Brain microvascular endothelial cell (primary cell): Measurements from ENCODE around the gene GPD2.

Source experiments
- DNase-seq: peaks from one replicate; pipeline ENCODE4 v3.0.0-alpha.2; 2020
- H3K27ac ChIP-seq: fragments of 250-450 bp; sonication (Bioruptor Pico); 2 replicates; pipeline ENCODE4 v1.5.1; 2020; ENCODE audit warnings: mild to moderate bottlenecking, moderate library complexity
- H3K27me3 ChIP-seq: fragments of 250-450 bp; sonication (Bioruptor Pico); replicated peaks from 2 replicates; pipeline ENCODE4 v1.5.1; 2020; ENCODE audit warnings: mild to moderate bottlenecking
- H3K36me3 ChIP-seq: fragments of 250-450 bp; sonication (Bioruptor Pico); replicated peaks from 2 replicates; pipeline ENCODE4 v1.5.1; 2020; ENCODE audit warnings: mild to moderate bottlenecking
- H3K4me3 ChIP-seq: 2 replicates; pipeline ENCODE4 v1.5.1; 2011; ENCODE audit warnings: low read depth, mild to moderate bottlenecking, control low read depth, low read length, moderate library complexity
- CTCF ChIP-seq: IDR thresholded peaks from 2 replicates; pipeline ENCODE4 v1.5.1; 2011; ENCODE audit warnings: low read depth, mild to moderate bottlenecking, moderate library complexity, low read length, control low read depth, inconsistent platforms; ENCODE audit errors: missing control alignments
- in situ Hi-C: cut with HindIII; loops from 2 replicates; pipeline ENCODE4 v1.10.0; 2017; ENCODE audit warnings: low sequenced_read_pairs, low pct_ligation_motif_present

The GPD2 gene

GRCh38 chr2:156573710-156574109 is 137.5 kb downstream of the GPD2 start:
- DNase-seq: no peak
- in situ Hi-C loops: no loop called here
- Histone ChIP-seq H3K4me3 (no peak overlapping the region), H3K27ac (no peak overlapping the region), H3K27me3 (no peaks in the 10 kb centered on the region), H3K36me3 (no peaks in the 10 kb centered on the region)
- TF ChIP-seq CTCF: no peak

- TF ChIP-seq CTCF: no peak
- no peak for DNase-seq
- no peak overlapping the region for H3K27ac ChIP-seq
- in situ Hi-C loops: no loop called here
- H3K27me3 ChIP-seq: no peaks in the 10 kb centered on the region
- no peaks in the 10 kb centered on the region for H3K36me3 ChIP-seq
- no peak overlapping the region for H3K4me3 ChIP-seq
Observed at GRCh38 chr2:156574112-156574511, 137.9 kb downstream of the GPD2 start.

GRCh38 chr2:156576005-156576404 is 139.8 kb downstream of the GPD2 start:
- in situ Hi-C loops: loop anchor here (25.0 kb wide), 1 partner anchor 239 kb away; the partner anchor contains the start of gene NR4A2

GRCh38 chr2:156580501-156580900 is 144.3 kb downstream of the GPD2 start:
- no peak for DNase-seq
- Histone ChIP-seq H3K4me3 (no peak overlapping the region), H3K36me3 (no peaks in the 10 kb centered on the region), H3K27ac (no peak overlapping the region), H3K27me3 (no peaks in the 10 kb centered on the region)
- no peak for TF ChIP-seq CTCF
- in situ Hi-C loops: loop anchor here (25.0 kb wide), 1 partner anchor 243 kb away; the partner anchor contains the start of gene NR4A2

More at GRCh38 chr2:156576005-156576404, 139.8 kb downstream of the GPD2 start:
- Histone ChIP-seq H3K27ac (no peak overlapping the region), H3K4me3 (no peak overlapping the region), H3K27me3 (no peaks in the 10 kb centered on the region), H3K36me3 (no peaks in the 10 kb centered on the region)
- no peak for DNase-seq
- no peak for TF ChIP-seq CTCF

- Histone ChIP-seq H3K27ac (no peak overlapping the region), H3K27me3 (no peaks in the 10 kb centered on the region), H3K4me3 (no peak overlapping the region), H3K36me3 (no peaks in the 10 kb centered on the region)
- TF ChIP-seq CTCF: no peak
- in situ Hi-C loops: loop anchor here (25.0 kb wide), 1 partner anchor 244 kb away; the partner anchor contains the start of gene NR4A2
- DNase-seq: no peak
Observed at GRCh38 chr2:156581280-156581679, 145.1 kb downstream of the GPD2 start.

- in situ Hi-C loops: loop anchor here (25.0 kb wide), 1 partner anchor 248 kb away; the partner anchor contains the start of gene NR4A2
- H3K4me3 ChIP-seq: no peak overlapping the region
- no peak for DNase-seq
- H3K27me3 ChIP-seq: no peaks in the 10 kb centered on the region
- H3K36me3 ChIP-seq: no peaks in the 10 kb centered on the region
- no peak overlapping the region for H3K27ac ChIP-seq
- TF ChIP-seq CTCF: no peak
Observed at GRCh38 chr2:156585457-156585856, 149.3 kb downstream of the GPD2 start.
